ENCODE data around the gene HSPA12A. TPM values are rescaled to one million over a fixed set of nuclear protein-coding genes. Genes with fewer than 3 reads are reported as not detected.

Gene HSPA12A
- total RNA-seq, 1 donor from 2014 or later: 7.4 TPM

GRCh38 chr10:116753759-116754158 is 11.4 kb upstream of the HSPA12A start:
- TF ChIP-seq CTCF (IDR thresholded peaks at IDR 0.05): no peak
- H3K27ac ChIP-seq: no peak overlapping the region
- no peak overlapping the region for H3K4me3 ChIP-seq
- no peaks in the 10 kb centered on the region for H3K9me3 ChIP-seq
- no peaks in the 10 kb centered on the region for H3K36me3 ChIP-seq
- no peaks in the 10 kb centered on the region for H3K27me3 ChIP-seq
- DNase-seq (no peak), ATAC-seq (peak; percentile 60)
- H3K4me1 ChIP-seq: no peaks in the 10 kb centered on the region
- intact Hi-C loops (cut with DNase I): no loop called here

GRCh38 chr10:116752969-116753665 is 10.8 kb upstream of the HSPA12A start:
- no peak for ATAC-seq
- no peak for TF ChIP-seq CTCF (IDR thresholded peaks at IDR 0.05)

GRCh38 chr10:116752563-116752962 is 10.2 kb upstream of the HSPA12A start:
- intact Hi-C loops (cut with DNase I): no loop called here
- Histone ChIP-seq H3K27me3 (no peaks in the 10 kb centered on the region), H3K4me3 (no peak overlapping the region), H3K4me1 (no peaks in the 10 kb centered on the region), H3K36me3 (no peaks in the 10 kb centered on the region), H3K27ac (no peak overlapping the region), H3K9me3 (no peaks in the 10 kb centered on the region)
- DNase-seq (no peak), ATAC-seq (no peak)
- TF ChIP-seq CTCF (IDR thresholded peaks at IDR 0.05): no peak

More at GRCh38 chr10:116752969-116753665, 10.8 kb upstream of the HSPA12A start:
- no peak for DNase-seq
- Histone ChIP-seq H3K36me3 (no peaks in the 10 kb centered on the region), H3K4me3 (no peak overlapping the region), H3K27ac (no peak overlapping the region), H3K4me1 (no peaks in the 10 kb centered on the region), H3K9me3 (no peaks in the 10 kb centered on the region), H3K27me3 (no peaks in the 10 kb centered on the region)
- intact Hi-C loops (cut with DNase I): no loop called here

GRCh38 chr10:116748471-116748870 is 6.1 kb upstream of the HSPA12A start:
- H3K27ac ChIP-seq: no peak overlapping the region
- DNase-seq: no peak
- intact Hi-C loops (cut with DNase I): no loop called here
- H3K36me3 ChIP-seq: no peaks in the 10 kb centered on the region
- no peak for ATAC-seq
- peaks cover 5% of the 10 kb centered on the region for H3K27me3 ChIP-seq
- H3K4me1 ChIP-seq: no peaks in the 10 kb centered on the region
- no peak overlapping the region for H3K4me3 ChIP-seq
- no peaks in the 10 kb centered on the region for H3K9me3 ChIP-seq
- TF ChIP-seq CTCF (IDR thresholded peaks at IDR 0.05): no peak

- no peak for TF ChIP-seq CTCF (IDR thresholded peaks at IDR 0.05)
- Histone ChIP-seq H3K36me3 (no peaks in the 10 kb centered on the region), H3K27me3 (peaks cover 5% of the 10 kb centered on the region), H3K4me3 (no peak overlapping the region), H3K4me1 (no peaks in the 10 kb centered on the region), H3K9me3 (no peaks in the 10 kb centered on the region), H3K27ac (no peak overlapping the region)
- DNase-seq (no peak), ATAC-seq (no peak)
- intact Hi-C loops (cut with DNase I): no loop called here
These were observed 5.7 kb upstream of the HSPA12A start for GRCh38 chr10:116748041-116748440.

- Histone ChIP-seq H3K4me3 (no peak overlapping the region), H3K9me3 (no peaks in the 10 kb centered on the region), H3K36me3 (no peaks in the 10 kb centered on the region), H3K27me3 (peaks cover 5% of the 10 kb centered on the region), H3K27ac (no peak overlapping the region), H3K4me1 (no peaks in the 10 kb centered on the region)
- DNase-seq (no peak), ATAC-seq (no peak)
- intact Hi-C loops (cut with DNase I): no loop called here
- TF ChIP-seq CTCF (IDR thresholded peaks at IDR 0.05): no peak
These were observed 5.0 kb upstream of the HSPA12A start for GRCh38 chr10:116747325-116747724.

All from upper lobe of right lung (tissue), 1 donor.